OCI-LY7 (cell line): ENCODE data around the gene TAF1C. TPM values are rescaled to one million over a fixed set of nuclear protein-coding genes. Genes with fewer than 3 reads are reported as not detected.

Source experiments
- BruUV-seq: library from RNA; stranded (reverse); fragments of 400-500 nt; replicated peaks from 2 replicates; lab custom pipeline; 2021; lab: Mats Ljungman, UMichigan
- CTCF ChIA-PET: fragments of 300-600 bp; sonication (Branson Sonifier 250); formaldehyde crosslinking; loops from one replicate; lab custom pipeline; 2022; ENCODE audit warnings: antibody characterized with exemption; ENCODE audit not compliant: unreplicated experiment; lab: Charles Lee
- POLR2A ChIA-PET: fragments of 300-600 bp; sonication (Branson Sonifier 250); formaldehyde crosslinking; loops from one replicate; lab custom pipeline; 2022; ENCODE audit warnings: antibody characterized with exemption; lab: Charles Lee
- DNase-seq: peaks from one replicate; pipeline ENCODE4 v3.0.0-alpha.2; 2015; ENCODE audit warnings: low spot score
- H2AFZ ChIP-seq: fragments of 200-600 bp; sonication (generic), shearing (Covaris generic); 2 replicates; pipeline ENCODE4 v1.6.1; 2014; ENCODE audit warnings: mild to moderate bottlenecking, antibody characterized with exemption, low read length, moderate library complexity
- H3K27ac ChIP-seq: fragments of 200-600 bp; sonication (generic); 2 replicates; pipeline ENCODE4 v1.5.1; 2014; ENCODE audit warnings: mixed run types, low read depth, mild to moderate bottlenecking, moderate library complexity, low read length, inconsistent platforms; ENCODE audit not compliant: poor library complexity, severe bottlenecking
- H3K36me3 ChIP-seq: fragments of 200-600 bp; sonication (generic); 2 replicates; pipeline ENCODE4 v1.6.1; 2014; ENCODE audit warnings: mild to moderate bottlenecking, antibody characterized with exemption, low read length, moderate library complexity, mixed read lengths; ENCODE audit not compliant: insufficient read depth
- H3K4me1 ChIP-seq: fragments of 200-600 bp; sonication (generic); 2 replicates; pipeline ENCODE4 v1.5.1; 2014; ENCODE audit warnings: mild to moderate bottlenecking, low read length; ENCODE audit not compliant: insufficient read depth, poor library complexity, severe bottlenecking
- H3K4me2 ChIP-seq: fragments of 200-600 bp; sonication (generic); 2 replicates; pipeline ENCODE4 v1.6.1; 2014; ENCODE audit warnings: mild to moderate bottlenecking, low read length
- H3K4me3 ChIP-seq: fragments of 200-600 bp; sonication (generic); 2 replicates; pipeline ENCODE4 v1.5.1; 2014; ENCODE audit warnings: mild to moderate bottlenecking, low read depth, low read length; ENCODE audit not compliant: poor library complexity, severe bottlenecking
- H3K79me2 ChIP-seq: fragments of 200-600 bp; sonication (generic); 2 replicates; pipeline ENCODE4 v1.6.1; 2016; ENCODE audit warnings: low read depth, mild to moderate bottlenecking, low read length, moderate library complexity, mixed read lengths; ENCODE audit not compliant: insufficient read depth
- H3K9me2 ChIP-seq: fragments of 200-600 bp; sonication (generic); 2 replicates; pipeline ENCODE4 v1.6.1; 2016; ENCODE audit warnings: mild to moderate bottlenecking, low read length, mixed read lengths; ENCODE audit not compliant: insufficient read depth
- H3K9me3 ChIP-seq: fragments of 200-600 bp; sonication (generic); 2 replicates; pipeline ENCODE4 v1.6.1; 2014; ENCODE audit warnings: mild to moderate bottlenecking, mixed run types, low read length, mixed read lengths
- H4K20me1 ChIP-seq: fragments of 200-600 bp; sonication (generic); 2 replicates; pipeline ENCODE4 v1.6.1; 2014; ENCODE audit warnings: mild to moderate bottlenecking, antibody characterized with exemption, low read length, moderate library complexity, mixed read lengths; ENCODE audit not compliant: insufficient read depth
- EZH2phosphoT487 ChIP-seq: fragments of 200-600 bp; sonication (generic); IDR thresholded peaks from 2 replicates; pipeline ENCODE4 v1.6.1; 2018; ENCODE audit warnings: low read depth, borderline replicate concordance, mild to moderate bottlenecking, mixed run types, antibody characterized with exemption, low read length, moderate library complexity, mixed read lengths
- intact Hi-C: fragments of 100-400 bp; cut with micrococcal nuclease; formaldehyde crosslinking; loops from one replicate; pipeline ENCODE4 v1.10.0; 2022; ENCODE audit not compliant: unreplicated experiment
- total RNA-seq, 2 experiments: library from RNA; depleted of rRNA in 1 of 2; stranded (reverse); fragments of >200 nt in 1 of 2; shearing (Covaris generic) in 1 of 2; gene quantifications; 2 replicates each; pipeline ENCODE4 v1.2.3, GENCODE V29; 2014 to 2022
- TF ChIP-seq, protein P1 (sequence below): fragments of 200-600 bp; sonication (generic); conservative IDR thresholded peaks from 2 replicates; pipeline ENCODE4 v1.5.1; 2014; ENCODE audit warnings: mild to moderate bottlenecking, antibody characterized with exemption, low read length, moderate library complexity, mixed read lengths

Gene TAF1C
- total RNA-seq, 2 experiments from 2014 or later = 64.6 to 66.1 TPM

DNA sequence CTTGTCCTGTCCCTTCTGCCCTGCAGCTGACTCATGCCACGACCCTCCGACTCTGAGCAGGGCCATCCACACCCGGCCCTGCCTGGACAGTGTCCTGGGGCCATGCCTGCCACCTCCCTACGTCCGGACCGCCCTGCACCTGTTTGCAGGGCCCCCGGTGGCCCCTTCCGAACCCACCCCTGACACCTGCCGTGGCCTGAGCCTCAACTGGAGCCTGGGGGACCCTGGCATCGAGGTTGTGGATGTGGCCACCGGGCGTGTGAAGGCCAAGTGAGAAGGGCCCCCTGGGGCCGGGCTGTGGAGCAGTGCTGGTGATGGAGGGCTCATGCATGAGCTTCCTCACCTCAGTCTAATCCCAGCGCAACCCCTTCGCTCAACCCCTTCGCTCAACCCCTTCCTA, 9.2 kb upstream of the TAF1C start:
- BruUV-seq = no TSS peak
- no peak overlapping the region for H3K4me3 ChIP-seq
- DNase-seq = no peak
- ChIA-PET CTCF (no interaction called here), POLR2A (no interaction called here)
- no peaks in the 10 kb centered on the region for H3K79me2 ChIP-seq
- intact Hi-C loops = no loop called here
- no peak overlapping the region for H2AFZ ChIP-seq
- H3K36me3 ChIP-seq = no peaks in the 10 kb centered on the region
- no peaks in the 10 kb centered on the region for H3K9me2 ChIP-seq
- H3K4me2 ChIP-seq = no peak overlapping the region
- no peak overlapping the region for H3K27ac ChIP-seq
- no peaks in the 10 kb centered on the region for H3K4me1 ChIP-seq
- H3K9me3 ChIP-seq = no peaks in the 10 kb centered on the region
- no peaks in the 10 kb centered on the region for H4K20me1 ChIP-seq
- no peak for TF ChIP-seq EZH2phosphoT487
- TF ChIP-seq, protein P1, sequence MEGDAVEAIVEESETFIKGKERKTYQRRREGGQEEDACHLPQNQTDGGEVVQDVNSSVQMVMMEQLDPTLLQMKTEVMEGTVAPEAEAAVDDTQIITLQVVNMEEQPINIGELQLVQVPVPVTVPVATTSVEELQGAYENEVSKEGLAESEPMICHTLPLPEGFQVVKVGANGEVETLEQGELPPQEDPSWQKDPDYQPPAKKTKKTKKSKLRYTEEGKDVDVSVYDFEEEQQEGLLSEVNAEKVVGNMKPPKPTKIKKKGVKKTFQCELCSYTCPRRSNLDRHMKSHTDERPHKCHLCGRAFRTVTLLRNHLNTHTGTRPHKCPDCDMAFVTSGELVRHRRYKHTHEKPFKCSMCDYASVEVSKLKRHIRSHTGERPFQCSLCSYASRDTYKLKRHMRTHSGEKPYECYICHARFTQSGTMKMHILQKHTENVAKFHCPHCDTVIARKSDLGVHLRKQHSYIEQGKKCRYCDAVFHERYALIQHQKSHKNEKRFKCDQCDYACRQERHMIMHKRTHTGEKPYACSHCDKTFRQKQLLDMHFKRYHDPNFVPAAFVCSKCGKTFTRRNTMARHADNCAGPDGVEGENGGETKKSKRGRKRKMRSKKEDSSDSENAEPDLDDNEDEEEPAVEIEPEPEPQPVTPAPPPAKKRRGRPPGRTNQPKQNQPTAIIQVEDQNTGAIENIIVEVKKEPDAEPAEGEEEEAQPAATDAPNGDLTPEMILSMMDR = no peak

GRCh38 chr16:84195201-84196093, 8.6 kb upstream of the TAF1C start:
- Histone ChIP-seq H3K79me2 (no peaks in the 10 kb centered on the region), H3K4me3 (no peak overlapping the region), H3K9me2 (no peaks in the 10 kb centered on the region), H3K4me2 (no peak overlapping the region), H3K4me1 (no peaks in the 10 kb centered on the region), H3K36me3 (no peaks in the 10 kb centered on the region), H2AFZ (no peak overlapping the region), H3K27ac (no peak overlapping the region), H4K20me1 (no peaks in the 10 kb centered on the region), H3K9me3 (no peaks in the 10 kb centered on the region)
- POLR2A ChIA-PET = interaction anchor here (0.5 to 0.6 kb wide), 2 partner anchors 80 to 632 kb away, joined by 3 to 5 read pairs; no protein-coding TSS in a partner anchor
- CTCF ChIA-PET = no interaction called here
- no TSS peak for BruUV-seq
- intact Hi-C loops = no loop called here
- no peak for DNase-seq
- TF ChIP-seq, protein P1 = no peak
- no peak for TF ChIP-seq EZH2phosphoT487
